IMR-90 (cell line): ENCODE data around the gene SERPINF2. TPM values are rescaled to one million over a fixed set of nuclear protein-coding genes. Genes with fewer than 3 reads are reported as not detected.

Experiments used
- ATAC-seq: fragments of 200-7000 bp; cut with Tn5 transposase; 2 replicates; pipeline ENCODE4 v1.9.1; 2020; ENCODE audit warnings: low read depth, mild to moderate bottlenecking, moderate library complexity
- BruUV-seq: library from RNA; stranded (reverse); fragments of 400-500 nt; replicated peaks from 2 replicates; lab custom pipeline; 2021; lab: Mats Ljungman, UMichigan
- CTCF ChIA-PET: fragments of 300-600 bp; formaldehyde crosslinking; extraction: SDS; loops from one replicate; lab custom pipeline; 2021; ENCODE audit warnings: antibody characterized with exemption; lab: Yijun Ruan, JAX
- POLR2A ChIA-PET: fragments of 300-600 bp; sonication (Branson Sonifier 250); formaldehyde crosslinking; loops from one replicate; lab custom pipeline; 2022; ENCODE audit warnings: antibody characterized with exemption; ENCODE audit not compliant: unreplicated experiment; lab: Charles Lee
- DNase-seq: peaks from one replicate; pipeline ENCODE4 v3.0.0; 2013
- H2AFZ ChIP-seq: replicated peaks from 2 replicates; pipeline ENCODE3; 2013; ENCODE audit warnings: low read length, mild to moderate bottlenecking; ENCODE audit not compliant: poor library complexity
- H2AK5ac ChIP-seq: 2 replicates; pipeline ENCODE4 v1.6.1; 2013; ENCODE audit warnings: low read depth, low read length, inconsistent platforms
- H2AK9ac ChIP-seq: replicated peaks from 2 replicates; pipeline ENCODE3; 2013; ENCODE audit warnings: mild to moderate bottlenecking, low read depth, low read length, moderate library complexity; ENCODE audit not compliant: poor library complexity
- H2BK120ac ChIP-seq: 2 replicates; pipeline ENCODE4 v1.6.1; 2013; ENCODE audit warnings: low read depth, low read length, inconsistent platforms
- H2BK15ac ChIP-seq: 3 replicates; pipeline ENCODE4 v1.6.1; 2013; ENCODE audit warnings: low read depth, low read length, inconsistent platforms
- H2BK20ac ChIP-seq: 2 replicates; pipeline ENCODE4 v1.6.1; 2013; ENCODE audit warnings: low read depth, mild to moderate bottlenecking, inconsistent platforms, low read length, moderate library complexity
- H2BK5ac ChIP-seq: 2 replicates; pipeline ENCODE4 v1.6.1; 2013; ENCODE audit warnings: mild to moderate bottlenecking, low read depth, low read length, inconsistent platforms; ENCODE audit not compliant: poor library complexity, severe bottlenecking
- H3K14ac ChIP-seq: replicated peaks from 2 replicates; pipeline ENCODE4 v1.6.1; 2013; ENCODE audit warnings: low read depth, low read length, inconsistent platforms
- H3K18ac ChIP-seq: 2 replicates; pipeline ENCODE4 v1.6.1; 2013; ENCODE audit warnings: low read depth, low read length, control low read depth
- H3K23ac ChIP-seq: 2 replicates; pipeline ENCODE4 v1.6.1; 2013; ENCODE audit warnings: low read depth, low read length, inconsistent platforms
- H3K27ac ChIP-seq: 2 replicates; pipeline ENCODE4 v1.5.1; 2013; ENCODE audit warnings: mild to moderate bottlenecking, control low read depth, low read length; ENCODE audit not compliant: insufficient read depth
- H3K27me3 ChIP-seq: 2 replicates; pipeline ENCODE4 v1.6.1; 2013; ENCODE audit warnings: low read length; ENCODE audit not compliant: control insufficient read depth, insufficient read depth
- H3K36me3 ChIP-seq: 2 replicates; pipeline ENCODE4 v1.6.1; 2013; ENCODE audit warnings: low read length, mixed read lengths; ENCODE audit not compliant: control insufficient read depth, insufficient read depth
- H3K4ac ChIP-seq: 2 replicates; pipeline ENCODE4 v1.6.1; 2013; ENCODE audit warnings: low read depth, low read length, inconsistent platforms
- H3K4me1 ChIP-seq: 2 replicates; pipeline ENCODE4 v1.6.1; 2013; ENCODE audit warnings: low read length, mixed read lengths; ENCODE audit not compliant: control insufficient read depth, insufficient read depth
- H3K4me2 ChIP-seq: 2 replicates; pipeline ENCODE4 v1.6.1; 2013; ENCODE audit warnings: low read depth, mild to moderate bottlenecking, control low read depth, low read length, moderate library complexity
- H3K4me3 ChIP-seq: 2 replicates; pipeline ENCODE4 v1.5.1; 2013; ENCODE audit warnings: low read depth, mild to moderate bottlenecking, control low read depth, low read length, moderate library complexity; ENCODE audit not compliant: insufficient read depth
- H3K56ac ChIP-seq: 2 replicates; pipeline ENCODE4 v1.6.1; 2013; ENCODE audit warnings: low read length, inconsistent platforms; ENCODE audit not compliant: insufficient read depth; ENCODE audit errors: extremely low read depth
- H3K79me1 ChIP-seq, 2 experiments: 2 replicates each; pipeline ENCODE4 v1.6.1; 2013; ENCODE audit warnings: low read length in 2 of 2, inconsistent platforms in 1 of 2, low read depth in 1 of 2
- H3K9ac ChIP-seq: 2 replicates; pipeline ENCODE4 v1.6.1; 2013; ENCODE audit warnings: low read depth, low read length, control low read depth
- H3K9me1 ChIP-seq: 2 replicates; pipeline ENCODE4 v1.6.1; 2013; ENCODE audit warnings: low read length, inconsistent platforms; ENCODE audit not compliant: insufficient read depth
- H3K9me3 ChIP-seq: 2 replicates; pipeline ENCODE4 v1.6.1; 2013; ENCODE audit warnings: low read length; ENCODE audit not compliant: control insufficient read depth, insufficient read depth
- H4K20me1 ChIP-seq: 2 replicates; pipeline ENCODE4 v1.6.1; 2013; ENCODE audit warnings: low read length, inconsistent platforms; ENCODE audit not compliant: insufficient read depth
- H4K5ac ChIP-seq: 2 replicates; pipeline ENCODE4 v1.6.1; 2013; ENCODE audit warnings: mild to moderate bottlenecking, low read depth, low read length, control low read depth
- H4K8ac ChIP-seq, 2 experiments: 2 replicates each; pipeline ENCODE4 v1.6.1; 2013; ENCODE audit warnings: low read depth in 2 of 2, low read length in 2 of 2, control low read depth in 1 of 2, inconsistent platforms in 1 of 2
- H4K91ac ChIP-seq: 2 replicates; pipeline ENCODE4 v1.6.1; 2013; ENCODE audit warnings: low read depth, low read length, inconsistent platforms; ENCODE audit not compliant: insufficient read depth
- BHLHE40 ChIP-seq: fragments of 150-350 bp; IDR thresholded peaks from 2 replicates; pipeline ENCODE4 v1.6.1; 2016; ENCODE audit warnings: mild to moderate bottlenecking, low read depth, low read length
- CEBPB ChIP-seq: IDR thresholded peaks from 2 replicates; pipeline ENCODE4 v1.6.1; 2012; ENCODE audit warnings: low read depth, low read length, improper control_type of control experiment
- CHD1 ChIP-seq: IDR thresholded peaks from 2 replicates; pipeline ENCODE4 v1.6.1; 2012; ENCODE audit warnings: low read depth, low read length, improper control_type of control experiment
- FOS ChIP-seq: fragments of 150-350 bp; IDR thresholded peaks from 2 replicates; pipeline ENCODE4 v1.6.1; 2016; ENCODE audit warnings: low read depth, low read length
- MAFK ChIP-seq: IDR thresholded peaks from 2 replicates; pipeline ENCODE4 v1.6.1; 2012; ENCODE audit warnings: low read depth, low read length, improper control_type of control experiment
- MAZ ChIP-seq: IDR thresholded peaks from 2 replicates; pipeline ENCODE4 v1.6.1; 2012; ENCODE audit warnings: low read depth, mild to moderate bottlenecking, low read length, improper control_type of control experiment, moderate library complexity, borderline replicate concordance
- MXI1 ChIP-seq: IDR thresholded peaks from 2 replicates; pipeline ENCODE4 v1.6.1; 2012; ENCODE audit warnings: low read depth, mild to moderate bottlenecking, low read length, moderate library complexity, borderline replicate concordance
- NFE2L2 ChIP-seq: fragments of 150-350 bp; IDR thresholded peaks from 2 replicates; pipeline ENCODE4 v1.6.1; 2016; ENCODE audit warnings: low read depth, mild to moderate bottlenecking, low read length
- POLR2A ChIP-seq: IDR thresholded peaks from 2 replicates; pipeline ENCODE4 v1.6.1; 2012; ENCODE audit warnings: mild to moderate bottlenecking, low read depth, low read length
- RAD21 ChIP-seq: IDR thresholded peaks from 2 replicates; pipeline ENCODE4 v1.6.1; 2012; ENCODE audit warnings: low read length, improper control_type of control experiment
- RCOR1 ChIP-seq: IDR thresholded peaks from 2 replicates; pipeline ENCODE4 v1.6.1; 2012; ENCODE audit warnings: mild to moderate bottlenecking, low read length, improper control_type of control experiment; ENCODE audit not compliant: insufficient replicate concordance
- RFX5 ChIP-seq: IDR thresholded peaks from 2 replicates; pipeline ENCODE4 v1.8.0; 2012; ENCODE audit warnings: low read depth, mild to moderate bottlenecking, low read length, moderate library complexity
- SMC3 ChIP-seq: fragments of 150-350 bp; IDR thresholded peaks from 2 replicates; pipeline ENCODE4 v1.6.1; 2016; ENCODE audit warnings: low read depth, mild to moderate bottlenecking, antibody characterized with exemption, low read length, moderate library complexity
- WGBS, 2 experiments: methylation state at CpG; one replicate each; pipeline versions ENCODE4 v1.1.5 to v1.1.7; 2013; ENCODE audit warnings: missing lambda C conversion rate in 2 of 2; ENCODE audit not compliant: insufficient read length in 1 of 2; ENCODE audit errors: extremely low coverage in 2 of 2; 5-methylcytosine and 5-hydroxymethylcytosine counted together
- dilution Hi-C: fragments of 300-500 bp; cut with HindIII; formaldehyde crosslinking; loops from one replicate; pipeline ENCODE4 v1.14.3; 2018; ENCODE audit warnings: low sequenced_read_pairs; ENCODE audit not compliant: unreplicated experiment
- in situ Hi-C: fragments of 300-500 bp; cut with MboI; formaldehyde crosslinking; loops from 3 replicates; pipeline ENCODE4 v1.14.3; 2019; ENCODE audit warnings: low sequenced_read_pairs, inconsistent platforms, mixed read lengths
- intact Hi-C: fragments of 100-400 bp; cut with micrococcal nuclease; formaldehyde crosslinking; loops from 2 replicates; pipeline ENCODE4 v1.10.0; 2022
- polyA plus RNA-seq, 3 experiments: library from polyadenylated mRNA; depleted of rRNA; stranded (reverse); fragments of >200 nt; gene quantifications; 2 replicates each; pipeline ENCODE4 v1.2.3, GENCODE V29; 2012; ENCODE audit warnings: low replicate concordance in 1 of 3
- total RNA-seq: library from RNA; depleted of rRNA; stranded (reverse); fragments of >200 nt; gene quantifications from 2 replicates; pipeline ENCODE4 v1.2.3, GENCODE V29; 2012
- TF ChIP-seq, protein P1 (sequence below): fragments of 150-350 bp; IDR thresholded peaks from 2 replicates; pipeline ENCODE4 v1.6.1; 2017; ENCODE audit warnings: mild to moderate bottlenecking, antibody characterized with exemption, low read length, low read depth
- TF ChIP-seq, protein P2 (sequence below): fragments of 150-350 bp; IDR thresholded peaks from 2 replicates; pipeline ENCODE4 v1.6.1; 2016; ENCODE audit warnings: low read depth, mild to moderate bottlenecking, low read length, moderate library complexity, borderline replicate concordance
- TF ChIP-seq, protein P3 (sequence below): conservative IDR thresholded peaks from 2 replicates; pipeline ENCODE4 v1.5.1; 2012; ENCODE audit warnings: mild to moderate bottlenecking, low read depth, low read length, improper control_type of control experiment

Gene SERPINF2
- total and polyA plus RNA-seq, 2 of the 4 experiments (the other 2 are of a cell fraction) = not detected

DNA sequence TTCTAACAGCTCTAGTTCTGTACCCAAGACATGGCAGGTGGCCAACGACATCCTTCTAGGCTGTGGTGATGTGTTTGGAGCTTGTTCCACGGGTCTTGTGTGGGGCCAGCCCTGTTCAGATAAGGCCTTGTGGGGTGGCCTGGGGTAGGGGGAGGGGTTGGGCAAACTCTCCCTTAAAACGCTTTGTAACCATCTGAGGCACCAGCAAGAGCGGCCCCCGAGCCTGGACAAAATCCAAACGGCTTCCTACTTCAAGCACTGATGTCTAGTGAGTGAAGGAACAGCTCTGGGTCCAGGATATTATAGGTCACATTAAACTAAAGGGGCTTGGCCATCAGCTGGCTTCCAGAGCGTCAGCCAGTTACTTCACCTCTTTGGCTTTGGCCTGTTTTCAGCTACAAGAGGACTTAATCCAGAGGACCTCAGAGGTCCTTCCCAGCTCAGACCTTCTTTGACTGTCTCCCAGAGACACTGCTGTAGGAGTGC lies 31.1 kb downstream of the SERPINF2 start:
- no peak overlapping the region for H2BK120ac ChIP-seq
- H3K4ac ChIP-seq = no peak overlapping the region
- no peak overlapping the region for H2BK5ac ChIP-seq
- no peak overlapping the region for H3K18ac ChIP-seq
- in situ Hi-C loops (no loop called here), dilution Hi-C loops (no loop called here), intact Hi-C loops (no loop called here)
- no peak overlapping the region for H3K14ac ChIP-seq
- no peak overlapping the region for H4K5ac ChIP-seq
- peaks cover 4% of the 10 kb centered on the region for H3K4me1 ChIP-seq
- H4K20me1 ChIP-seq = no peaks in the 10 kb centered on the region
- WGBS, 2 experiments = 29% methylated on average over 1 of the region's 7 CpGs; no CpG with 5 or more reads in 1 of the 2 experiments
- H2AK9ac ChIP-seq = no peak overlapping the region
- CTCF ChIA-PET = interaction anchor here (1.0 kb wide), 1 partner anchor 10 kb away, joined by 5 read pairs; no protein-coding TSS in a partner anchor
- no peak overlapping the region for H2AFZ ChIP-seq
- no peak for DNase-seq
- H4K91ac ChIP-seq = no peak overlapping the region
- peak overlapping the region; percentile 23; the same call in 1 of the 2 replicates for H2AK5ac ChIP-seq
- no peaks in the 10 kb centered on the region for H3K27me3 ChIP-seq
- H3K36me3 ChIP-seq = peaks cover 39% of the 10 kb centered on the region
- POLR2A ChIA-PET = interaction anchor here (0.7 kb wide), 1 partner anchor 59 kb away, joined by 3 read pairs; no protein-coding TSS in a partner anchor
- H3K27ac ChIP-seq = no peak overlapping the region
- no peak overlapping the region for H3K23ac ChIP-seq
- TF ChIP-seq SMC3 = no peak
- no peak for TF ChIP-seq RFX5
- TF ChIP-seq CHD1 = no peak
- TF ChIP-seq, protein P1, sequence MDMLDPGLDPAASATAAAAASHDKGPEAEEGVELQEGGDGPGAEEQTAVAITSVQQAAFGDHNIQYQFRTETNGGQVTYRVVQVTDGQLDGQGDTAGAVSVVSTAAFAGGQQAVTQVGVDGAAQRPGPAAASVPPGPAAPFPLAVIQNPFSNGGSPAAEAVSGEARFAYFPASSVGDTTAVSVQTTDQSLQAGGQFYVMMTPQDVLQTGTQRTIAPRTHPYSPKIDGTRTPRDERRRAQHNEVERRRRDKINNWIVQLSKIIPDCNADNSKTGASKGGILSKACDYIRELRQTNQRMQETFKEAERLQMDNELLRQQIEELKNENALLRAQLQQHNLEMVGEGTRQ = no peak
- TF ChIP-seq BHLHE40 = no peak
- TF ChIP-seq MAFK = no peak
- TF ChIP-seq CEBPB = no peak
- TF ChIP-seq FOS = no peak
- TF ChIP-seq RAD21 = no peak
- TF ChIP-seq NFE2L2 = no peak
- TF ChIP-seq MXI1 = no peak
- no peak for TF ChIP-seq POLR2A
- TF ChIP-seq, protein P2, sequence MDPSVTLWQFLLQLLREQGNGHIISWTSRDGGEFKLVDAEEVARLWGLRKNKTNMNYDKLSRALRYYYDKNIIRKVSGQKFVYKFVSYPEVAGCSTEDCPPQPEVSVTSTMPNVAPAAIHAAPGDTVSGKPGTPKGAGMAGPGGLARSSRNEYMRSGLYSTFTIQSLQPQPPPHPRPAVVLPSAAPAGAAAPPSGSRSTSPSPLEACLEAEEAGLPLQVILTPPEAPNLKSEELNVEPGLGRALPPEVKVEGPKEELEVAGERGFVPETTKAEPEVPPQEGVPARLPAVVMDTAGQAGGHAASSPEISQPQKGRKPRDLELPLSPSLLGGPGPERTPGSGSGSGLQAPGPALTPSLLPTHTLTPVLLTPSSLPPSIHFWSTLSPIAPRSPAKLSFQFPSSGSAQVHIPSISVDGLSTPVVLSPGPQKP = no peak
- no peak for TF ChIP-seq RCOR1
- TF ChIP-seq, protein P3, sequence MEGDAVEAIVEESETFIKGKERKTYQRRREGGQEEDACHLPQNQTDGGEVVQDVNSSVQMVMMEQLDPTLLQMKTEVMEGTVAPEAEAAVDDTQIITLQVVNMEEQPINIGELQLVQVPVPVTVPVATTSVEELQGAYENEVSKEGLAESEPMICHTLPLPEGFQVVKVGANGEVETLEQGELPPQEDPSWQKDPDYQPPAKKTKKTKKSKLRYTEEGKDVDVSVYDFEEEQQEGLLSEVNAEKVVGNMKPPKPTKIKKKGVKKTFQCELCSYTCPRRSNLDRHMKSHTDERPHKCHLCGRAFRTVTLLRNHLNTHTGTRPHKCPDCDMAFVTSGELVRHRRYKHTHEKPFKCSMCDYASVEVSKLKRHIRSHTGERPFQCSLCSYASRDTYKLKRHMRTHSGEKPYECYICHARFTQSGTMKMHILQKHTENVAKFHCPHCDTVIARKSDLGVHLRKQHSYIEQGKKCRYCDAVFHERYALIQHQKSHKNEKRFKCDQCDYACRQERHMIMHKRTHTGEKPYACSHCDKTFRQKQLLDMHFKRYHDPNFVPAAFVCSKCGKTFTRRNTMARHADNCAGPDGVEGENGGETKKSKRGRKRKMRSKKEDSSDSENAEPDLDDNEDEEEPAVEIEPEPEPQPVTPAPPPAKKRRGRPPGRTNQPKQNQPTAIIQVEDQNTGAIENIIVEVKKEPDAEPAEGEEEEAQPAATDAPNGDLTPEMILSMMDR = no peak
- TF ChIP-seq MAZ = no peak
- H2BK20ac ChIP-seq = no peak overlapping the region
- no peaks in the 10 kb centered on the region for H3K9me3 ChIP-seq
- no TSS peak for BruUV-seq
- H3K9me1 ChIP-seq = peaks cover 8% of the 10 kb centered on the region; the same call in 1 of the 2 replicates
- no peak overlapping the region for H3K56ac ChIP-seq
- H3K9ac ChIP-seq = no peak overlapping the region
- H3K79me1 ChIP-seq = 0 out of 4 replicates have a peak, but pooled peaks cover 0 to 3% of the 10 kb centered on the region in 2 experiments
- H3K4me2 ChIP-seq = no peak overlapping the region
- H3K4me3 ChIP-seq = no peak overlapping the region
- 0 out of 2 replicates have a peak, but pooled peaks have one; percentile 38 for ATAC-seq
- no peak overlapping the region for H4K8ac ChIP-seq
- H2BK15ac ChIP-seq = no peak overlapping the region
